ENCODE measurements around the gene NTM.

- TF ChIP-seq CTCF (IDR thresholded peaks at IDR 0.05; ENCODE audit: low read depth, low read length) (no peak), EZH2phosphoT487 (IDR thresholded peaks at IDR 0.05; ENCODE audit: low read depth) (no peak)
Observed at GRCh38 chr11:131980199-131980598, 609.8 kb downstream of the NTM start.

All from OCI-LY3 (cell line).